SK-N-SH treated with all-trans-retinoic acid at 6 μM for 48 hours (cell line): ENCODE data around the gene CAGE1.
"Not testable (repeated sequence)": the region's sequence is repeated elsewhere in the genome, so short reads cannot be mapped to it uniquely, and the experiment has no call there.

Source experiments
- ATAC-seq: fragments of 200-7000 bp; cut with Tn5 transposase; 3 replicates; pipeline ENCODE4 v1.9.1; 2020; ENCODE audit warnings: mild to moderate bottlenecking, moderate library complexity
- CREB5 ChIP-seq: fragments of 250-450 bp; sonication (Bioruptor Pico); IDR thresholded peaks from 2 replicates; pipeline ENCODE4 v1.5.1; 2020; ENCODE audit warnings: low read depth, mild to moderate bottlenecking, moderate library complexity
- CSDC2 ChIP-seq: fragments of 250-450 bp; sonication (Bioruptor Pico); IDR thresholded peaks from 2 replicates; pipeline ENCODE4 v1.5.0; 2020; ENCODE audit warnings: mild to moderate bottlenecking, moderate library complexity
- CSRNP3 ChIP-seq: fragments of 250-450 bp; sonication (Bioruptor Pico); IDR thresholded peaks from 2 replicates; pipeline ENCODE4 v1.5.1; 2021; ENCODE audit warnings: mild to moderate bottlenecking, moderate library complexity
- ESRRG ChIP-seq: fragments of 250-450 bp; sonication (Bioruptor Pico); IDR thresholded peaks from 2 replicates; pipeline ENCODE4 v1.6.1; 2021; ENCODE audit warnings: mild to moderate bottlenecking
- GLIS3 ChIP-seq: fragments of 250-450 bp; sonication (Bioruptor Pico); IDR thresholded peaks from 2 replicates; pipeline ENCODE4 v1.5.0; 2020; ENCODE audit warnings: mild to moderate bottlenecking, moderate library complexity
- ISL1 ChIP-seq: fragments of 250-450 bp; sonication (Bioruptor Pico); IDR thresholded peaks from 2 replicates; pipeline ENCODE4 v2.1.2; 2022; ENCODE audit warnings: mild to moderate bottlenecking, moderate library complexity
- OSR1 ChIP-seq: fragments of 250-450 bp; sonication (Bioruptor Pico); IDR thresholded peaks from 2 replicates; pipeline ENCODE4 v1.8.0; 2022; ENCODE audit warnings: moderate library complexity, mild to moderate bottlenecking, inconsistent platforms
- PATZ1 ChIP-seq: fragments of 250-450 bp; sonication (Bioruptor Pico); IDR thresholded peaks from 2 replicates; pipeline ENCODE4 v1.8.0; 2020; ENCODE audit warnings: mild to moderate bottlenecking, moderate library complexity, borderline replicate concordance
- POU6F1 ChIP-seq: fragments of 250-450 bp; sonication (Bioruptor Pico); IDR thresholded peaks from 2 replicates; pipeline ENCODE4 v1.8.0; 2021; ENCODE audit warnings: low read depth, mild to moderate bottlenecking, moderate library complexity, borderline replicate concordance
- PPARA ChIP-seq: fragments of 250-450 bp; sonication (Bioruptor Pico); IDR thresholded peaks from 2 replicates; pipeline ENCODE4 v1.5.0; 2020; ENCODE audit warnings: mild to moderate bottlenecking, borderline replicate concordance
- TCF4 ChIP-seq: fragments of 250-450 bp; sonication (Bioruptor Pico); IDR thresholded peaks from 2 replicates; pipeline ENCODE4 v1.8.0; 2021; ENCODE audit warnings: mild to moderate bottlenecking, moderate library complexity, borderline replicate concordance
- TOX ChIP-seq: fragments of 250-450 bp; sonication (Bioruptor Pico); IDR thresholded peaks from 2 replicates; pipeline ENCODE4 v1.8.0; 2021; ENCODE audit warnings: mild to moderate bottlenecking, moderate library complexity, borderline replicate concordance
- ZC3H10 ChIP-seq: fragments of 250-450 bp; sonication (Bioruptor Pico); IDR thresholded peaks from 2 replicates; pipeline ENCODE4 v1.5.1; 2021; ENCODE audit warnings: mild to moderate bottlenecking, moderate library complexity
- ZFP30 ChIP-seq: fragments of 450-650 bp; formaldehyde crosslinking; IDR thresholded peaks from 2 replicates; pipeline ENCODE4 v1.5.0; 2022; ENCODE audit warnings: mild to moderate bottlenecking, moderate library complexity
- ZNF70 ChIP-seq: fragments of 450-650 bp; formaldehyde crosslinking; IDR thresholded peaks from 2 replicates; pipeline ENCODE4 v1.5.0; 2020; ENCODE audit warnings: mild to moderate bottlenecking, moderate library complexity
- ZNF8 ChIP-seq: fragments of 450-650 bp; formaldehyde crosslinking; IDR thresholded peaks from 2 replicates; pipeline ENCODE4 v1.5.0; 2020; ENCODE audit warnings: mild to moderate bottlenecking, moderate library complexity

The CAGE1 gene

GRCh38 chr6:7367408-7367807 lies 22.1 kb downstream of the CAGE1 start:
- ATAC-seq, result no peak
- TF ChIP-seq ZNF70, result no peak
- TF ChIP-seq ZNF8 (CRISPR knock-in tag), result no peak
- TF ChIP-seq OSR1, result no peak
- no peak for TF ChIP-seq CSRNP3 (CRISPR knock-in tag)
- no peak for TF ChIP-seq PPARA (CRISPR knock-in tag)
- TF ChIP-seq ZC3H10 (CRISPR knock-in tag), result no peak
- no peak for TF ChIP-seq POU6F1
- no peak for TF ChIP-seq ESRRG (CRISPR knock-in tag)
- TF ChIP-seq GLIS3 (CRISPR knock-in tag), result no peak
- TF ChIP-seq ZFP30 (CRISPR knock-in tag), result no peak
- no peak for TF ChIP-seq TOX (CRISPR knock-in tag)
- TF ChIP-seq CSDC2, result no peak
- TF ChIP-seq CREB5 (CRISPR knock-in tag), result no peak
- no peak for TF ChIP-seq PATZ1 (CRISPR knock-in tag)
- TF ChIP-seq ISL1 (CRISPR knock-in tag), result no peak

GRCh38 chr6:7351916-7352315 lies 37.6 kb downstream of the CAGE1 start:
- not testable (repeated sequence) for ATAC-seq

GRCh38 chr6:7350591-7350990 lies 39.0 kb downstream of the CAGE1 start:
- not testable (repeated sequence) for ATAC-seq

- ATAC-seq, result not testable (repeated sequence)
Observed at GRCh38 chr6:7347551-7347997, 42.0 kb downstream of the CAGE1 start.

- not testable (repeated sequence) for ATAC-seq
Observed at GRCh38 chr6:7344773-7345450, 44.6 kb downstream of the CAGE1 start.

- no peak for ATAC-seq
- no peak for TF ChIP-seq TCF4 (CRISPR knock-in tag)
- TF ChIP-seq ZFP30 (CRISPR knock-in tag), result no peak
Observed at GRCh38 chr6:7343546-7344475, 45.7 kb downstream of the CAGE1 start.
